GM12878 (cell line): Measurements from ENCODE around the gene TIGAR. TPM values are rescaled to one million over a fixed set of nuclear protein-coding genes. Genes with fewer than 3 reads are reported as not detected.

ENCODE experiments used
- ATAC-seq: fragments of 200-7000 bp; cut with Tn5 transposase; 3 replicates; pipeline ENCODE4 v1.9.1; 2020; ENCODE audit warnings: mild to moderate bottlenecking, moderate library complexity
- BruUV-seq: library from RNA; stranded (reverse); fragments of 400-500 nt; replicated peaks from 2 replicates; lab custom pipeline; 2021; lab: Mats Ljungman, UMichigan
- CTCF ChIA-PET: fragments of 300-600 bp; sonication (Branson Sonifier 250); formaldehyde crosslinking; extraction: SDS; loops from one replicate; lab custom pipeline; 2021; ENCODE audit warnings: inconsistent platforms; lab: Yijun Ruan, JAX
- POLR2A ChIA-PET: fragments of 350-600 bp; formaldehyde crosslinking; extraction: SDS; loops from one replicate; lab custom pipeline; 2021; ENCODE audit warnings: inconsistent platforms; lab: Charles Lee
- RAD21 ChIA-PET: fragments of 300-600 bp; sonication (Branson Sonifier 250); formaldehyde crosslinking; loops from one replicate; lab custom pipeline; 2023; ENCODE audit warnings: antibody characterized with exemption; ENCODE audit not compliant: unreplicated experiment; lab: Charles Lee
- SMC1A ChIA-PET: fragments of 300-600 bp; sonication (Branson Sonifier 250); formaldehyde crosslinking; loops from one replicate; lab custom pipeline; 2023; ENCODE audit not compliant: unreplicated experiment, uncharacterized antibody; lab: Charles Lee
- DNase-seq: peaks from one replicate; pipeline ENCODE4 v3.0.0-alpha.2; 2011; ENCODE audit warnings: low read depth, low spot score
- FAIRE-seq: peaks from 3 replicates; lab custom pipeline; 2011; peaks lifted over from hg19 to GRCh38; lab: Jason Lieb, UNC
- H2AFZ ChIP-seq: 2 replicates; pipeline ENCODE4 v1.6.0; 2011; ENCODE audit warnings: low read depth, low read length, control low read depth; ENCODE audit not compliant: control insufficient read depth
- H3K27ac ChIP-seq: 2 replicates; pipeline ENCODE4 v1.5.1; 2011; ENCODE audit warnings: control low read depth; ENCODE audit not compliant: control insufficient read depth, insufficient read depth
- H3K27me3 ChIP-seq, 2 experiments: replicated peaks in 1 of 2; 2 replicates each; pipeline versions ENCODE4 v1.6.0 to v1.6.1; 2011; ENCODE audit warnings: low read length in 1 of 2; ENCODE audit not compliant: control insufficient read depth in 2 of 2, insufficient read depth in 2 of 2
- H3K36me3 ChIP-seq, 2 experiments: 2 replicates each; pipeline ENCODE4 v1.5.1; 2011; ENCODE audit warnings: low read length in 1 of 2; ENCODE audit not compliant: control insufficient read depth in 2 of 2, insufficient read depth in 2 of 2
- H3K4me1 ChIP-seq: 2 replicates; pipeline ENCODE4 v1.6.1; 2011; ENCODE audit warnings: mild to moderate bottlenecking, low read length, moderate library complexity, mixed read lengths; ENCODE audit not compliant: control insufficient read depth, insufficient read depth
- H3K4me2 ChIP-seq: 2 replicates; pipeline ENCODE4 v1.6.0; 2011; ENCODE audit warnings: control low read depth; ENCODE audit not compliant: control insufficient read depth, insufficient read depth
- H3K4me3 ChIP-seq: fragments of 200-600 bp; sonication (generic); 2 replicates; pipeline ENCODE4 v1.5.1; 2016
- H3K79me2 ChIP-seq: 2 replicates; pipeline ENCODE4 v1.6.0; 2011; ENCODE audit warnings: low read length; ENCODE audit not compliant: control insufficient read depth, insufficient read depth
- H3K9ac ChIP-seq: 2 replicates; pipeline ENCODE4 v1.8.0; 2011; ENCODE audit warnings: low read length, control low read depth, mixed read lengths; ENCODE audit not compliant: control insufficient read depth, insufficient read depth
- H3K9me3 ChIP-seq: replicated peaks from 3 replicates; pipeline ENCODE4 v1.5.1; 2011; ENCODE audit warnings: mild to moderate bottlenecking, low read length; ENCODE audit not compliant: control insufficient read depth, insufficient read depth
- H4K20me1 ChIP-seq: 2 replicates; pipeline ENCODE4 v1.6.0; 2011; ENCODE audit not compliant: control insufficient read depth, insufficient read depth
- HCFC1 ChIP-seq: fragments of 150-350 bp; IDR thresholded peaks from 2 replicates; pipeline ENCODE4 v1.6.1; 2014; ENCODE audit warnings: low read length
- HDGF ChIP-seq: fragments of 450-650 bp; IDR thresholded peaks from 2 replicates; pipeline ENCODE4 v1.6.1; 2016; ENCODE audit warnings: antibody characterized with exemption
- POLR2A ChIP-seq: IDR thresholded peaks from 2 replicates; pipeline ENCODE4 v1.6.1; 2011; ENCODE audit warnings: low read depth, mild to moderate bottlenecking, low read length
- WGBS: methylation state at CpG from one replicate; pipeline ENCODE4 v1.1.6; 2016; ENCODE audit warnings: low lambda C conversion rate; ENCODE audit not compliant: insufficient replicate concordance, insufficient coverage; ENCODE audit errors: missing lambda C conversion rate; 5-methylcytosine and 5-hydroxymethylcytosine counted together
- in situ Hi-C: fragments of 300-500 bp; cut with MboI; formaldehyde crosslinking; loops from 9 replicates; pipeline ENCODE4 v1.14.3; 2018; ENCODE audit warnings: mixed read lengths
- intact Hi-C: fragments of 100-400 bp; cut with micrococcal nuclease; formaldehyde crosslinking; loops from one replicate; pipeline ENCODE4 v1.14.2; 2022; ENCODE audit not compliant: unreplicated experiment
- polyA plus RNA-seq, 11 experiments: library from polyadenylated mRNA; depleted of rRNA in 4 of 11; unstranded in 6 of 11; stranded (reverse) in 5 of 11; fragments of >200 nt; fragmentation: Nextera tagmentation in 4 of 11; fragmentation: Illumina TruSeq in 1 of 11; extraction: Ambion mirVana in 4 of 11; extraction: Trizol in 1 of 11; gene quantifications; 1 replicate in 1 of 11; 2 replicates in 10 of 11; pipeline versions ENCODE4 v1.2.1 to v1.2.3, GENCODE V29; 2011 to 2016; ENCODE audit warnings: inconsistent platforms in 2 of 11, missing spikeins in 2 of 11, low read depth in 1 of 11
- total RNA-seq, 4 experiments: library from RNA; depleted of rRNA in 3 of 4; stranded (reverse); fragments of >200 nt in 3 of 4; fragmentation: Illumina TruSeq in 1 of 4; extraction: Trizol in 1 of 4; gene quantifications; 2 replicates each; pipeline versions ENCODE4 v1.2.1 to v1.2.3, GENCODE V29; 2013 to 2021

Gene TIGAR
- total and polyA plus RNA-seq, 10 of the 15 experiments (the other 5 are each of a cell fraction or from before 2014, with no cell fraction given) = 7.6 to 45.7 (median 16.5) TPM

DNA sequence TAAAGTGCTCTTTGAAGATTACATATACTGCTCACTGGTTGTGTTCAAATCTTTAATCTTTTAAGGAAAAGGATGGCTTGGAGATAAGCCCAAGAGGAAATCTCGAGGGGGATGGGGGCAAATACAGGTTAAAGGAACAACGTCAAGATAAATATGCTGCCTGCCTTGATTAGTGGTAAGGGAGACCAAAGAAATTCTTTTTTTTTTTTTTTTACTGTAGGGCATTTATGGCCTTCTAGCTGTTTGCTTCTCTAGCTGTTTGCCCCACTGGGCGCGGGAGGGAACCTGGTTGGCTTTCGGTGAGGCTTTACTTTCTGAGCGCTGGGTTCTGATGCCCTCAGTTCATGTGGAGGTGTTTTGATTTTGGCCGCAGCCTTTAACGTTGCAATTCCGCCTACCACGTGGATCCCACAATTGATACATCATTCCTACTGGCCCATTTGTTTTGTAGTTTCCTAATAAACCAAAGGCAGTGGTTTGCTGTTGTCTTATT lies 41.8 kb upstream of the TIGAR start:
- ChIA-PET CTCF (interaction anchor here (1.0 to 13.0 kb wide), 12 partner anchors 11 to 395 kb away, joined by 3 to 184 read pairs (median 18); no protein-coding TSS in a partner anchor), POLR2A (interaction anchor here (1.0 to 12.1 kb wide), 4 partner anchors 11 to 135 kb away, joined by 3 to 180 read pairs (median 6); no protein-coding TSS in a partner anchor), SMC1A (interaction anchor here (0.9 to 14.5 kb wide), 10 partner anchors 10 to 394 kb away, joined by 3 to 344 read pairs (median 24); no protein-coding TSS in a partner anchor), RAD21 (interaction anchor here (0.6 to 5.7 kb wide), 5 partner anchors 43 to 394 kb away, joined by 3 to 93 read pairs (median 4); no protein-coding TSS in a partner anchor)
- in situ Hi-C loops (loop anchor here (5.0 to 10.0 kb wide), 4 partner anchors 134 to 392 kb away; no protein-coding TSS in a partner anchor), intact Hi-C loops (loop anchor here (10.0 kb wide), 1 partner anchor 314 kb away; no protein-coding TSS in a partner anchor)
- no TSS peak for BruUV-seq
- ATAC-seq = no peak
- Histone ChIP-seq H3K4me3 (peak overlapping the region; percentile 99; the same call in 1 of the 2 replicates), H3K27me3 (no peaks in the 10 kb centered on the region), H4K20me1 (peaks cover 29% of the 10 kb centered on the region), H3K4me2 (peak overlapping the region; percentile 54), H3K9me3 (no peaks in the 10 kb centered on the region), H3K79me2 (peaks cover 95% of the 10 kb centered on the region), H3K27ac (no peak overlapping the region), H3K4me1 (peaks cover 22% of the 10 kb centered on the region), H3K9ac (no peak overlapping the region), H2AFZ (no peak overlapping the region), H3K36me3 (peaks cover 46 to 54% of the 10 kb centered on the region in 2 experiments)
- TF ChIP-seq POLR2A = no peak
- no peak for DNase-seq
- FAIRE-seq = no peak
- 91% methylated on average over 10 of the region's 10 CpGs for WGBS

DNA sequence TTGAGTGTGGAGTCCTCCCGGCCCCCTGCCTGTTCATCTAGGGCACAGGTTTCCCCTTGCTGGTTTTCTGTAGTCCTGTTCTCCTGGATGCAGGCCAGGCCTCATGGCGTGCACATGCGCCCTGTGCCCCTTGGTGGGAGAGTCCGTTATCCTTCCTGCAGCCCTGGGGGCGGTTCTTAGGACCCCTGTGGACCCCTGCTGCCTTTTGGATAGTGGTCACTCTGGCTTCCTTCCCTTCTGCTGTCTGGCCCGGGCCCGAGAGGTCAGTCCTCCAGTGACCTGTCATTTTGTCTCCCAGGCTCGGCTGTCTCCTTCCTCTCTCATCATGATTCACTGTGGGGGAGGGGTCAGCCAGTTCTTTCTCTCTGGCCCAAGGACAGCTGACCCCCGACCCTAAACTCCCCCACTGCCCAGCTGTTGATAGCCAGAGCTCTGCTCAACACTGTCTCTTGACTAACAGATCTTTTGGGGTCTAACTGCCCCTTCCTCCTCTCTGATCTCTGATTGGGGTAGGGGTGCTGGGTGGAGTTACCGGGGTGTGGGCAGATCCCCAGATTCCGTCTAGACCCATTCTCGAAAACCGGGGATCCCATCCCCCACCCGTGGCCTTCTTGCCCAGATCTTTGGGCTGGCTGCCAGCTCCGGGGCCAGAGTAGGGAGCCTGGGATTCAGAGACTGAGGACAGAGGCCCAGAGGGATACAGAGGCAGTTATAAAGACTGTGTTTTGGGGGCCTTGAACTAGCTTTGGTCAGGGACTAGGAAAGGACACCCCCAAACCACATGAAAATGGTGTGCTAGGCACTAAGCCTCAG lies 40.5 kb upstream of the TIGAR start:
- Histone ChIP-seq H3K9me3 (no peaks in the 10 kb centered on the region), H3K4me2 (peak overlapping the region; percentile 54), H3K4me1 (peaks cover 24% of the 10 kb centered on the region), H3K36me3 (peaks cover 53 to 61% of the 10 kb centered on the region in 2 experiments)
- DNase-seq = no peak
- in situ Hi-C loops = no loop called here
- RAD21 ChIA-PET = interaction anchor here (0.6 to 1.3 kb wide), 3 partner anchors 11 to 138 kb away, joined by 3 to 4 read pairs (median 3); no protein-coding TSS in a partner anchor
- no peak for ATAC-seq
- no peak for FAIRE-seq
- 0 out of 2 replicates have a peak, but pooled peaks have one; percentile 15 for TF ChIP-seq HDGF
- TF ChIP-seq POLR2A = peak; percentile 30
- TF ChIP-seq HCFC1 = no peak
- TF ChIP-seq, all 136 proteins: peak for 2
- ChIA-PET CTCF (interaction anchor here (0.6 to 4.6 kb wide), 4 partner anchors 173 to 290 kb away, joined by 3 to 20 read pairs (median 4); no protein-coding TSS in a partner anchor), SMC1A (interaction anchor here (13.9 to 14.5 kb wide), 2 partner anchors 132 to 165 kb away, joined by 222 to 344 read pairs; no protein-coding TSS in a partner anchor), POLR2A (no interaction called here)
- no peak overlapping the region for H2AFZ ChIP-seq
- H3K27ac ChIP-seq = no peak overlapping the region
- H3K9ac ChIP-seq = no peak overlapping the region; the same call in 1 of the 2 replicates
- WGBS = 66% methylated on average over 15 of the region's 15 CpGs
- H3K4me3 ChIP-seq = no peak overlapping the region
- H4K20me1 ChIP-seq = peaks cover 29% of the 10 kb centered on the region
- peaks cover 89% of the 10 kb centered on the region for H3K79me2 ChIP-seq
- intact Hi-C loops = no loop called here
- no peaks in the 10 kb centered on the region for H3K27me3 ChIP-seq
- no TSS peak for BruUV-seq
